ENCODE measurements around the gene RD3L. TPM values are rescaled to one million over a fixed set of nuclear protein-coding genes. Genes with fewer than 3 reads are reported as not detected.
A peak's percentile ranks its signal among the peaks of the same experiment; 100 is the strongest.
"Not testable (repeated sequence)": the region's sequence is repeated elsewhere in the genome, so short reads cannot be mapped to it uniquely, and the experiment has no call there.

RD3L gene
- total and polyA plus RNA-seq, 4 donors, result 0.08 TPM; not detected in 3

DNA sequence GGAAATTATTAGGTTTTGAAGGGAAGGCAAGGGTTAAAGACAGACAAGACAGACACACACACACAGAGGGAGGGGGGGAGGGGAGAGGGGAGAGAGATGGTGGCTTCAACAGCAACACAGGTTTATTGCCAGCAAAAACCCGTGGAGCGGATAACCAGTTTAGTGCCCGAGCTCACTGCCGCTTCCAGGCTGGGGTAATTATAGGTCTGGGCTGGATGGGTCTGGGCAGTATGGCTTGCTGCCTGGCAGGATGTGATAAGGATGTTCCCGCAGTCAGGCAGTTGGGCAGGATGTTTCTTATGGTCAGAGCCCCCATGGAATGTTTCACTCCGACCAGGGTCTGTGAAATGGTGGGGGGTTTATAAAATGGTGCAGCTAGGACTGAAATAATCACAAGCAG is 18.5 kb downstream of the RD3L start:
- ATAC-seq (ENCODE audit: insufficient read depth, low FRiP score) (no peak), DNase-seq (peak in 2 of 3 donors; percentile 30 to 50)
- 11 to 20% methylated on average over 6 of the region's 6 CpGs for WGBS, 2 donors
- H3K9ac ChIP-seq (ENCODE audit: insufficient read depth in 1 of 2, low read length in 2 of 2), result no peak overlapping the region
- peaks cover 0 to 7% (median 4%) of the 10 kb centered on the region in 5 donors for H3K4me1 ChIP-seq (ENCODE audit: control insufficient read depth in 5 of 5, insufficient read depth in 5 of 5, low read length in 5 of 5)
- H3K27ac ChIP-seq (ENCODE audit: low read depth in 1 of 2, low read length in 1 of 2), result peak overlapping the region in 1 of 2 donors; percentile 35
- no peaks in the 10 kb centered on the region for H3K9me3 ChIP-seq (ENCODE audit: control insufficient read depth in 4 of 4, insufficient read depth in 3 of 4, low read length in 3 of 4)
- no peaks in the 10 kb centered on the region for H3K27me3 ChIP-seq (ENCODE audit: control insufficient read depth in 3 of 3, insufficient read depth in 3 of 3, low read length in 2 of 3)
- no peak overlapping the region for H3K4me3 ChIP-seq
- TF ChIP-seq, protein P1, sequence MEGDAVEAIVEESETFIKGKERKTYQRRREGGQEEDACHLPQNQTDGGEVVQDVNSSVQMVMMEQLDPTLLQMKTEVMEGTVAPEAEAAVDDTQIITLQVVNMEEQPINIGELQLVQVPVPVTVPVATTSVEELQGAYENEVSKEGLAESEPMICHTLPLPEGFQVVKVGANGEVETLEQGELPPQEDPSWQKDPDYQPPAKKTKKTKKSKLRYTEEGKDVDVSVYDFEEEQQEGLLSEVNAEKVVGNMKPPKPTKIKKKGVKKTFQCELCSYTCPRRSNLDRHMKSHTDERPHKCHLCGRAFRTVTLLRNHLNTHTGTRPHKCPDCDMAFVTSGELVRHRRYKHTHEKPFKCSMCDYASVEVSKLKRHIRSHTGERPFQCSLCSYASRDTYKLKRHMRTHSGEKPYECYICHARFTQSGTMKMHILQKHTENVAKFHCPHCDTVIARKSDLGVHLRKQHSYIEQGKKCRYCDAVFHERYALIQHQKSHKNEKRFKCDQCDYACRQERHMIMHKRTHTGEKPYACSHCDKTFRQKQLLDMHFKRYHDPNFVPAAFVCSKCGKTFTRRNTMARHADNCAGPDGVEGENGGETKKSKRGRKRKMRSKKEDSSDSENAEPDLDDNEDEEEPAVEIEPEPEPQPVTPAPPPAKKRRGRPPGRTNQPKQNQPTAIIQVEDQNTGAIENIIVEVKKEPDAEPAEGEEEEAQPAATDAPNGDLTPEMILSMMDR (IDR thresholded peaks at IDR 0.05; ENCODE audit: control extremely low read depth, extremely low read depth), result no peak
- peaks cover 0 to 2% (median 0%) of the 10 kb centered on the region in 4 donors for H3K36me3 ChIP-seq (ENCODE audit: control insufficient read depth in 4 of 4, insufficient read depth in 4 of 4, low read length in 4 of 4)

DNA sequence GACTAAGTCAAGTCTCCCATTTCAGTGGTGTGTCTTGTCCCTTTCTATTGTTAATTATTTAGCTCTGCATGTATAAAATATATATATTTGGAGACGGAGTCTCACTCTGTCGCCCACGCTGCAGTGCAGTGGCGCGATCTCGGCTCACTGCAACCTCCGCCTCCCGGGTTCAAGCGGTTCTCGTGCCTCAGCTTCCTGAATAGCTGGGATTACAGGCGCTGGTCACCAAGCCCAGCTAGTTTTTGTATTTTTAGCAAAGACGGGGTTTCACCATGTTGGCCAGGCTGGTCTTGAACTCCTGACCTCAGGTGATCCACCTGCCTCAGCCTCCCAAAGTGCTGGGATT is 20.5 kb downstream of the RD3L start:
- not testable (repeated sequence) for H3K4me3 ChIP-seq; H3K9ac ChIP-seq (ENCODE audit: insufficient read depth in 1 of 2, low read length in 2 of 2); H3K27ac ChIP-seq (ENCODE audit: low read depth in 1 of 2, low read length in 1 of 2)

DNA sequence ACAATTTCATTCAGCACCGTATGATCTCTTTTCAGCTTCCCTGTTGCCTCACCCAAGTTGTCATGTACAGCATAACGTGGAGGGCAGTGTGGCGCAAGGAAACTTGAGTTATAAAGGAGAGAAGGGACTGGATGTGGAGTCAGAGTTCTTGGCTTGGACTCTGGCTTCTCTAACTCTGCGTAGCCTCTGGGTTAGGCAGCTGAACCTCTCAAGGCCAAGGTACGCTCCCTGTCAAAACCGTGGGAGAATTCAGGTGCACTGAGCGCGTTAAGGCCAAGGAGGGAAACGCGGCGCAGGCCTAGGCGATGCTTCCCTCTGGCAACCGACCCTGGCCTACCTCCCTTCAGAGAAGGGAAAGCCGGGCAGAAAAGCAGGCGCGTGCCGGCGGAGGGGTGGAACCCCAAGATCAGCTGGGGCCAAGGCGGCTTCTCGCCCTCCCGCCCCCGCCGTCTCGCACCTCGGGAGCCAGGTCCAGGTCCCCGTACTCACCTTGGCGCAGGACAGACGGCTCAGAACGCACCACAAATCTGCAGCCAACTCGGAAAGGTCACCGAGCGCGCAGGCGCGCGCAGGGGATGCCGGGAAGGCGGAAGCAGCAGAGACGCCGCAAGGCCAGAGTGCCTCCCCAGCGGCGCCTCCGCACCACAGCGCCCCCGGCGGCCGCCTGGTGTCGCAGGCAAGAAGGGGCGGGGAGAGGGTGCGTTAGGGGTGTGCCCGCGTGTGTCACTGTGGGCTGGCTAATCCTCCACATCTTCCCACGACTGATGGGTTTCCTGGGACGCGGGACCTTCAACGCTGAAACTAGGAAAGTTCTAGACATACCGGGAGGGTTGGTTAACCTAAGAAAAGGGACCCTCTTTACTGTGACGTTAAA is 21.1 kb downstream of the RD3L start:
- Histone ChIP-seq H3K9me3 (ENCODE audit: control insufficient read depth in 4 of 4, insufficient read depth in 3 of 4, low read length in 3 of 4) (no peaks in the 10 kb centered on the region), H3K27me3 (ENCODE audit: control insufficient read depth in 3 of 3, insufficient read depth in 3 of 3, low read length in 2 of 3) (no peaks in the 10 kb centered on the region), H3K4me3 (peak overlapping the region; percentile 93), H3K4me1 (ENCODE audit: control insufficient read depth in 5 of 5, insufficient read depth in 5 of 5, low read length in 5 of 5) (peaks cover 0 to 7% (median 4%) of the 10 kb centered on the region in 5 donors), H3K27ac (ENCODE audit: low read depth in 1 of 2, low read length in 1 of 2) (peak overlapping the region; percentile 77 to 87), H3K9ac (ENCODE audit: insufficient read depth in 1 of 2, low read length in 2 of 2) (peak overlapping the region; percentile 78 to 93), H3K36me3 (ENCODE audit: control insufficient read depth in 4 of 4, insufficient read depth in 4 of 4, low read length in 4 of 4) (peaks cover 0 to 11% (median 7%) of the 10 kb centered on the region in 4 donors)
- 1 to 2% methylated on average over 56 to 58 of the region's 58 CpGs for WGBS, 2 donors
- ATAC-seq (ENCODE audit: insufficient read depth, low FRiP score) (peak; percentile 100), DNase-seq (peak; percentile 90 to 96 (median 94))
- TF ChIP-seq, protein P1 (IDR thresholded peaks at IDR 0.05; ENCODE audit: control extremely low read depth, extremely low read depth), result peak; percentile 91

More for the DNA sequence above, 20.5 kb downstream of the RD3L start:
- peaks cover 0 to 11% (median 6%) of the 10 kb centered on the region in 4 donors for H3K36me3 ChIP-seq (ENCODE audit: control insufficient read depth in 4 of 4, insufficient read depth in 4 of 4, low read length in 4 of 4)
- ATAC-seq (ENCODE audit: insufficient read depth, low FRiP score); H3K4me1 ChIP-seq (ENCODE audit: control insufficient read depth in 5 of 5, insufficient read depth in 5 of 5, low read length in 5 of 5); H3K27me3 ChIP-seq (ENCODE audit: control insufficient read depth in 3 of 3, insufficient read depth in 3 of 3, low read length in 2 of 3); DNase-seq; H3K9me3 ChIP-seq (ENCODE audit: control insufficient read depth in 4 of 4, insufficient read depth in 3 of 4, low read length in 3 of 4): not testable (repeated sequence)
- WGBS, 2 donors, result 68% methylated on average over 12 of the region's 12 CpGs

DNA sequence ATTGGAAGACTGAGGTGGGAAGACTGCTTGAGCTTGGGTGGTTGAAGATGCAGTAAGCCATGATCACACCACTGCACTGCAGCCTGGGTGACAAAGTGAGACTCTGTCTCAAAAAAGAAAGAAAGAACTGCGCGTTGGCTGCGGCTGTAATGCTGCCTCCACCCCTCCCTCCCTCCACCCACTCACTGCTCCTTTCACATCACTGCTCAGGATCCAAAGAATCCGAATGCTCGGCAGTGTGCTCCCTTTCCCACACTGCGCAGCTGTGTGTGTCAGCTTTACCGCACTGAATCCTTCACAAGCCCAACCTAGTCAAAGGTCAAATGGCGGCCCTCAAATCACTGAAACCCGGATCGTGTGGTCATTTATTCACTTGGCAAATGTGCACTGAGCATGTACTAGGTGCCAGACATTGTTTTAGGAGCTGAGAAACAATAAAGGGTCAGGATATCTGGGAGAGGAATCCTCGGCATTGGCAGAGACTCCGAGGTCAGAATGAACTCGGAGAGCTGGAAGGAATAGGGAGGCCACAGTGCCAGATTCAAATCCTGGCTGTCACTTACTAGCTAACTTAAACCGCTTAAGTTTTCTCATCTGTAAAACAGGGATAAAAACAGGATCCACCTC is 25.6 kb downstream of the RD3L start:
- TF ChIP-seq, protein P1 (IDR thresholded peaks at IDR 0.05; ENCODE audit: control extremely low read depth, extremely low read depth), result no peak
- no peaks in the 10 kb centered on the region for H3K9me3 ChIP-seq (ENCODE audit: control insufficient read depth in 4 of 4, insufficient read depth in 3 of 4, low read length in 3 of 4)
- no peaks in the 10 kb centered on the region for H3K27me3 ChIP-seq (ENCODE audit: control insufficient read depth in 3 of 3, insufficient read depth in 3 of 3, low read length in 2 of 3)
- H3K9ac ChIP-seq (ENCODE audit: insufficient read depth in 1 of 2, low read length in 2 of 2), result no peak overlapping the region
- H3K4me1 ChIP-seq (ENCODE audit: control insufficient read depth in 5 of 5, insufficient read depth in 5 of 5, low read length in 5 of 5), result peaks cover 0 to 7% (median 4%) of the 10 kb centered on the region in 5 donors
- DNase-seq, result no peak
- peaks cover 11 to 29% (median 19%) of the 10 kb centered on the region in 4 donors for H3K36me3 ChIP-seq (ENCODE audit: control insufficient read depth in 4 of 4, insufficient read depth in 4 of 4, low read length in 4 of 4)
- no peak overlapping the region for H3K4me3 ChIP-seq
- no peak for ATAC-seq (ENCODE audit: insufficient read depth, low FRiP score)
- no peak overlapping the region for H3K27ac ChIP-seq (ENCODE audit: low read depth in 1 of 2, low read length in 1 of 2)
- WGBS, 2 donors, result 84 to 90% methylated on average over 14 of the region's 14 CpGs

All from lung (tissue), 12 donors.